22Rv1 (cell line): Measurements from ENCODE around the gene NPTX2.

Experiments used
- H3K27ac ChIP-seq: fragments of 450-650 bp; 2 replicates; pipeline ENCODE4 v1.5.1; 2017
- CTCF ChIP-seq: fragments of 450-650 bp; IDR thresholded peaks from 2 replicates; pipeline ENCODE4 v1.5.1; 2017; ENCODE audit warnings: mild to moderate bottlenecking
- ZFX ChIP-seq: fragments of 450-650 bp; IDR thresholded peaks from 2 replicates; pipeline ENCODE4 v1.6.1; 2017; ENCODE audit warnings: antibody characterized with exemption, borderline replicate concordance

NPTX2 gene

DNA sequence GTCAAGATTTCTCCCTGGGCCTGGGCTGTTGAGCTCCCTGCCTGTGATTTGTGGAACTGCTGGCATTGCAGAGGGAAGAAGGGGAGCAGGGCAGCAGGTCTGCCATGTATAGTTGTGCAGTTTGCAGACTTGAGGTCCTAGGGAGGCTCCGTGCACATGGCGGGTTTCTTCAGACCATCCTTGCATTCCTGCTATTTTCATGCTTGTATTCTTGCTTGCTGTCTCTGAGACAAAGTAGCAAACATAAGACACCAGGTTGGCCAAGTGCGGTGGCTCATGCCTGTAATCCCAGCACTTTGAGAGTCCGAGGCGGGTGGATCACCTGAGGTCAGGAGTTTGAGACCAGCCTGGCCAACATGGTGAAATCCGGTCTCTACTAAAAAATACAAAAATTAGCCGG is 61.1 kb downstream of the NPTX2 start:
- TF ChIP-seq CTCF (no peak), ZFX (no peak)
- no peak overlapping the region for H3K27ac ChIP-seq
